Cortex of kidney (tissue), 1 donor: Measurements from ENCODE around the gene JMJD4.

Experiments
- DNase-seq: peaks from one replicate; lab custom pipeline; 2025; lab: John Stamatoyannopoulos, UW

JMJD4 gene

DNA sequence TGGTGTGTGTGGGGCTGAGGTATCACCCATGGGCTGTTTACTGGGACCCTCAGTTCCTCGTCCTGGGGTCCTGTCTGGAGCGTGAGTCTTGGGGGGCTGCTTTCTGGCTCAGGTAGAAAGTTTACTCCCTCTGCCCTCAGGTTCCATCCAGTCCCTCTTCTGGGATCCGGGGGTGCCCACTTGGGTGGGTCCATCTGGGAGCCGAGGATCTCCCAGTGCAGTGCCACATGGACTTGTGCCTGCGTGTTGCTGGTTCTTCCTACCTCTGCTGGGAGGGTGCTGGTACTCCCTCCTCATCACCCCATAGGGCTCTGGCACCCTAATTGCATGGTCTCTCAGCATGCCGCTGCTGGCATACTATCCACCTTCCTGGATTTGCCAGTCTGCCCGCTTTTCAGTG lies 14.1 kb upstream of the JMJD4 start:
- DNase-seq, result no peak

DNA sequence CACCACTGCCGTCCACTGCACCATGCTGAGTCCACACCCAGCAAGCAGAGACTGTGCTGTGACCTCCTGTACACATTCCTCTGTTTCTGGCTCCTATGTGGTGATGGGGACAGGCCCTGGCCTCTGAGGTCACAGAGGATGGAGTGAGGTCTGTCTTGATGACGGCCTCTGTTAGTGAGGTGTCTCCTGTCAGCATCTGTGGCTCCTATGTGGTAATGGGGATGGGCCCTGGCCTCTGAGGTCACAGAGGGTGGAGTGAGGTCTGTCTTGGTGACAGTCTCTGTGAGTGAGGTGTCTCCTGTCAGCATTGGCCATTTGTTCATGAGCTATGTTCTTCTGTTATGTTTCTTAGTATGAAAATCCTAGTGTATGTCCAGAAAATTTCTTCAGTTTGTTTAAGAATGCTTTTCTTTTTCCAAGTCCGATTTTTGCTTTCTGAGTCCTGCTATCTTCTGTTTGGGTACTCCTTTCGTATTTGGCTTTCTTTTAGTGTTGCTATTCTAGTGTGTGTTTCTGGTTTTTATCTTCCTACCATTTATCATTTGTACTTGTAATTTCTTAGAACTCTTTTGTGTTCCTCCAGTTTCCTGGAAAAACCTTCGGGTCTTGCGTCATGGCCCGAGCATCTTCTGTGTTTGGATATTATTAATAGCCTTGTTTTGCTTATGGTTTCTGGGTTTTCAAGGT lies 13.5 kb upstream of the JMJD4 start:
- DNase-seq, result no peak

- DNase-seq, result no peak
These were observed 12.9 kb upstream of the JMJD4 start for GRCh38 chr1:227747948-227748495.

DNA sequence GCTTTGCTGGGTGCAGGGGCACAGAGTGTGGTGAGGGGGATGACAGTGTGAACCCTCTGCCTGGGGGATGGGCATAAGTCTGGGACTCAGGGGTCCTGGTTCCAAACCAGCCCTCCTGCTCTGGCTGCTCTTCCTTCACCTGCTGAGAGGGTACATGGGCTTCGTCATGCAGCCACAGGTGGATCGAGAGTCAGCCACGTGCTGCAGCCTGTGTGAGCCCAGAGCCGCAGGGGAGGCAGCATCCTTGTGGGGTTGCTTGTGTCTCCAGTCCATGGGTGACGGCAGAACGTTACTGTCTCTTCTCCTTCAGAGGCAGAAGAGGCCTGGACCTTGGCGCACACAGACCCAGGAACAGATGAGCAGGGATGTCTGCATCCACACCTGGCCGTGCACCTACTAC lies 12.3 kb upstream of the JMJD4 start:
- DNase-seq, result no peak

GRCh38 chr1:227746676-227747075 lies 11.6 kb upstream of the JMJD4 start:
- no peak for DNase-seq

DNA sequence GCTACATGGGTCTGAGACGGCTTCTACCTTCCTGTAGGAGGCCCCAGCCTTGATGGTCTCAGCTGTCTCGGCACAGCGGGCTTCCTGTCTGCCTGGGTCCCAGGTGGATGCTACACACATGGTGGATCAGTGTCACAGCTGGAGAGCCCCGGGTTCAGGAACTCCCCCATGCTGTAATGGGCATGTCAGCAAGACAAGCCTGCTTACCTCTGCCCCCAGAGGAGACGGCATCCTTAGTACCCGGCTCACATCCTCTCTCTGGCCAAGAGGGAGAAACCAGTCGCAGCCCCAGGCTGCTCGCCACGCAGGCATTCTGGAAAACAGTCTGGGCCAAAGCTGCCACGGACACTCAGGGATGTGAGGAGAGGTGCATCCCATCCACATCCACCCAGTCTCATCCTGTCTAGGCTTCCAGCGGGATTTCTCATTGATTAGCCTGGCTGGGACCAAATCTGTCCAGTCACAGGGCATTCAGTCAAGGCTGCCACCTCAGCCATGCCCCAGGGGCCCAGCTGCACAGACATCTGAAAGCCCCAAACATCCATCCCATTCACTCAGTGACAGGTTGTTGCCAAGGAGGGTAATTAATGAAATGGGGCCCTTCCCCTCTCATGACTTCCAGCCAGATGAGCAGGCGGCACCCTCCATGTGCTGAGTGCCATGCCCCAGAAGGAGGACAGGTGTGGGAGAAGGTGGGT lies 10.6 kb upstream of the JMJD4 start:
- no peak for DNase-seq

DNA sequence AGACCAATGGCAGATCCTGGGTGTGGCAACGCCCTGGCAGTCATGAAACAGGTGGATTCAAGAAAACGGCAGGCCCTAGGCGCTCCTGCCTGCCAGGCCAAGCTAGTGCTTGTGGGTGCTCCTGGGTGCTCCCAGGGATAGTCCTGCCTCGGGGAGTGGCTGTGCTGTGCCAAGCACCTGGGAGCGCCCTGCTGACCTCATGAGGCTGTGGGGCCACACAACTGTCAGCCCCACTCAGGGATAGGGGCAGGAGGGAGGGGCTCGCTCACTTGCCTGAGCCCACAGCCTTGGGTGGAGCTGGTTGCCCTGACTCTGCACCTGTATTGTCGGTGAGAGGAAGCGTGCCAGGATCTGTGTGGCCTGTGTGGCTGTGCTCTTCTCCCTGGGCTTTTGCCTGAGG lies 9.6 kb upstream of the JMJD4 start:
- no peak for DNase-seq

GRCh38 chr1:227742738-227743715 lies 7.9 kb upstream of the JMJD4 start:
- no peak for DNase-seq

- DNase-seq, result no peak
These were observed 6.2 kb upstream of the JMJD4 start for GRCh38 chr1:227741166-227741870.

DNA sequence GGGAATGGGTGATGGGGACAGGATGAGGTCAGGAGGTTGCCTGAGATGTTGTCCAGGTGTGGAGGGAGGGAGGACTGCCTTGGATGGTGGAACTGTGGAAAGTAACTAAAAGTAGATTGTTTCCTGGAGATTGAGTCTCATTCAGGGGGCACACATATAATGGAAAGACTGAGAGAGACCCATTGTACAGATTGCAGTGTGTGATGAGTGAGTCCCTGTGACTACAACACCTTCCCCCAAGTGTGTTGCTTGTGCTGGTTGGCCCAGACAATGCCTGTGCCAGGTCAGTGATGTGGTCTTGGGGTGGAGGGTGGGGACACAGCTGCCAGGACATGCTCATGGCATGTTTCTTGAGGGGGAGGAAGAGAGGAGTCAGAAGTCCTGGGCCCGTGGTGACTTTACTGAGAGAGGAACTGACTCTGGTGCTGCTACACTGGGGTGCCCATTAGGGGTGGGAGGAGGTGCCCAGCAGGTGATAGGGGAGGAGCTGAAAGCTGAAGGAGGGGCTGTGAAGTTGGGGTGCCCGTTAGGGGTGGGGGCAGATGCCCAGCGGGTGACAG lies 5.4 kb upstream of the JMJD4 start:
- no peak for DNase-seq

DNA sequence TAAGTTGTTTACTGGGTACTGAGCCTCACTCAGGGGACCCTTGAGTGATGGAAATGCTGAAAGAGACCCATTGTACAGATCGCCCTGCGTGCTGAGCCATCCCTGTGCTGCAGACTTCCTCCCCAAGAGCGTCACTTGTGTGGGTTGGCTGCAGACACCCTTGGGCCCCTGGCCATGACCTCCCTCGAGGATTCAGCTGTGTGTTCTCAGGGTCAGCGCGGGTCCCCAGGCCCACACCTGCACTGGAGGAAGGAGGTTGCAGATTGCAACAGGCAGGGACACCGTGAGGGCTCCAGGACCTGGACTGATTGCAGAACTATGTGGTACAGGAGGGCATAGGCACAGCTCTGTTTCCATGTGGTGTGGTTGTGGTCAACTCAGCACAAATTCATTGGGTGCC lies 4.5 kb upstream of the JMJD4 start:
- no peak for DNase-seq

- no peak for DNase-seq
These were observed 3.7 kb upstream of the JMJD4 start for GRCh38 chr1:227738820-227739219.

- no peak for DNase-seq
These were observed 1.8 kb upstream of the JMJD4 start for GRCh38 chr1:227736814-227737432.

DNA sequence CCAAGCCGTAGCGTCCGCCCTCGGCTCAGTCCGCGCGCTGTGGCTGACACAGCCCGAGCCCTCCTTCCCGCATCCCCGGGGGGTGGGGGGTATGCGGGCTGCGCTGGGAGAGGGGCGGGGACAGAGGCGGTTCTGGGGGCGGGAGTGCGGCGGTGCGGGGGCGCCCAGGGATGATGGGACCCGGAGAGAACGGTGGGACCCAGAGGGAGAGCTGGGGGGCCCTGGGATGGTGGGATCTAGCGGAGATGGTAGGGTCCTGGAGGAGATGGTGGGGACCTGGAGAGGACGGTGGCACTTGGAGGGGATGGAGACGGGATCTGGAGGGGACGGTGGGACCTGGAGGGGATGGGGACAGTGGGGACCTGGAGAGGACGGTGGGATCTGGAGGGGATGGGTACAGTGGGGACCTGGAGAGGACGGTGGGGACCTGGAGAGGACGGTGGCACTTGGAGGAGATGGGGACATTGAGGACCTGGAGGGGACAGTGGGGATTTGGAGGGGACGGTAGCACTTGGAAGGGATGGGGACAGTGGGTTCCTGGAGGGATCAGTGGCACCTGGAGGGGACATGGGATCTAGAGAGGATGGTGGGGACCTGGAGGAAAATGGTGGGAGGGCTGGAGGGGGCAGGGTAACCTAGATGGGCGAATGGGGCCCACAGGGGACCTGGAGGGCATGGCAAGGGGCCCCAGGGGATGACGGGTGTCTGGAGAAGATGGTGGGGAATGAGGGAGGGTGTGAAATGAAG lies 610 bp upstream of the JMJD4 start:
- DNase-seq, result no peak

GRCh38 chr1:227734546-227734855 lies 601 bp downstream of the JMJD4 start:
- no peak for DNase-seq

DNA sequence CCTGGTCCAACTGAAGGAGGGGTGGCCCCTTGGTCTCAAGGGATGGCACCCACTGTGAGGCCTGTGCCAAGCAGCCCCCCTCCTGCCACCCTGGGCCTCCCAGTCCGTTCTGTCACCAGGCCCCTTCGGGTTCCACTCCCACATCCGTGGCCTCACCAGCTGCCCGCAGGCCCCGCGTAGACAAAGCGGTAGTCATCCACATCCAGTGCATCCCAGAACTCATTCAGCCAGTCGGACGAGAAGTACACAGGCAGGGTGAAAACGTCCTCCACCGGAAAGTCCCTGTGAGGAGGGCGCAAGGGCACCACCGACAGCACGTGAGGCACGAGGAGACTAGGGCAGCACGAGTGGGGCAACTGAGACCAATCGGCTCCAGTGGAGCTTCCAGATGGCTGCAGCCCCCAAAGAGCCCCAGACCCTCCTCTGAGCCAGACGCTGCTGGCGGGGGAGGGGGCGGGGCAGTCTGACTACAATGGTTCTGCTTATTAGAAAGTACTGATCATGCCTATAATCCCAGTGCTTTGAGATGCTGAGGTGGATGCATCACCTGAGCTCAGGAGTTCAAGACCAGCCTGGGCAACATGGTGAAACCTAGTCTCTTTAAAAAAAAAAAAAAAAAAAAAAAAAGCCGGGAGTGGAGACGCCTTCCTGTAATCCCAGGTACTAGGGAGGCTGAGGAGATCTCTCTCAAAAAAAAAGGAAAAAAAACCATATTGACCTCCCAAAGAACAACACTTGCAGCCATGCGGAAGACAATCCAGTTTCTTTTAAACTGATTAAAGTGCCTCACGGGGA lies 1.2 kb downstream of the JMJD4 start:
- DNase-seq, result no peak

DNA sequence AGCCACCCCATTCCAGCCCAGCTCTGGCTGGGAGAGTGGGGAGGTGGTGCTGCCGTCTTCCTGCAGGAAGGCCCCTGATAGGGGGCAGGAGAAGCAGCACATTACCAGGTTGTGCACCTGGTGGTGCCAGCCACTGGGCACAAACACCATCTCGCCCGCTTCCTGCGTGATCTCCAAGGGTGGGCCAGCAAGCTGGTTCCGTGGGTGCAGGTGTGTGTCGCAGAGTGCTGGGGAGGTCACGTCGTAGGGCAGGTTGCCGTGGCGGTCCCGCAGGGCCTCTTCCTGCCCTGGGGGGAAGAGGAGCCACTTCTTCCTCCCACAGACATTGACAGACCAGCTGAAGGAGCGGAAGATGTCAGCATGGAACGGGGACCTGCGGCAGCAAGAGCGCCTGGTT lies 1.8 kb downstream of the JMJD4 start:
- DNase-seq, result no peak

DNA sequence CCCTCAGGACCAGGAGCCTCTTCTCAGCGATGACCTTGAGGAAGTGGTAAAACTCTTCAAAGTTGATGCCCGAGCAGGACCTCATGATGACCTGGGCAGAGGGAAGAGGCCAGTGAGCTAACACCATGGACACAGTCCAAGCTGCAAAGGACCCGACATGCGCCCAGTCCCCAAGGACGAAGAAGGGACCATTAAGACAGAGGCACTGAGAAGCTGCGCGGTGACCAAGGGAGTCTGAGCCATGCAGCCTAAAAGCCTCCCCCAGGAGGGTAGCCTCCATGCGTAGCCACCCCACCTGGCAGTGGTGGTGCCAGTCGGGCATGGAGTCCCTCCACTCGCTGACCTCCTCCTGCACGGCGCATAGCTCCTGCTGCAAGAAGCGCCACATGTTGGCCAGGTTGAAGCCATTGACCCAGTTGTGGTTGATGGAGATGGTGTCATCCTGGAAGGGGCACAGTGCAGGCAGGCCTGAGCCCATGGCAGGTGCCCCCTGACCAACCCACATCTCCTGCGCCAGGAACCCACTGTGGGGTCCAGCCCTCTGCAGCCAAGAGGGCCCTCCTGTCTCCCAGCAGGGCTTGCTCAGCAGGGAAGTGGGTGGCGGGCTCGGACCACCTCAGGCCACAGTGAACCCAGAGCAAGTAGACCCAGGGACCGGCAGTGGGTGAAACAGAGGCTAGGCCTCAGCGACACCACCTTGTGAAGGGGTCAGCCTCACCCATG lies 2.4 kb downstream of the JMJD4 start:
- DNase-seq, result no peak
